Right lobe of liver (tissue), 6 donors: Measurements from ENCODE around the gene KCNH5. TPM values are rescaled to one million over a fixed set of nuclear protein-coding genes. Genes with fewer than 3 reads are reported as not detected.

Experiments
- ATAC-seq, 4 donors: fragments of 200-7000 bp; cut with Tn5 transposase; one replicate each; pipeline ENCODE4 v1.9.1; 2020; ENCODE audit warnings: mild to moderate bottlenecking in 4 of 4, moderate library complexity in 4 of 4
- DNase-seq, 3 donors: peaks; one replicate each; pipeline ENCODE4 v3.0.0-alpha.2; 2020
- H3K27ac ChIP-seq, 3 donors: fragments of 200-600 bp; one replicate each; pipeline ENCODE4 v1.8.0; 2022
- H3K27me3 ChIP-seq, 2 donors: fragments of 200-600 bp; one replicate each; pipeline ENCODE4 v1.8.0; 2022
- H3K36me3 ChIP-seq, 4 donors: fragments of 200-600 bp; sonication (generic) in 1 of 4; one replicate each; pipeline versions ENCODE4 v1.5.1 to v1.8.0; 2017 to 2022; ENCODE audit warnings: control low read depth in 1 of 4
- H3K4me1 ChIP-seq, 4 donors: fragments of 200-600 bp; sonication (generic) in 1 of 4; one replicate each; pipeline versions ENCODE4 v1.5.1 to v1.8.0; 2017 to 2022; ENCODE audit warnings: control low read depth in 1 of 4
- H3K4me3 ChIP-seq, 3 donors: fragments of 200-600 bp; one replicate each; pipeline ENCODE4 v1.8.0; 2022
- H3K9me3 ChIP-seq, 4 donors: fragments of 200-600 bp; sonication (generic) in 1 of 4; one replicate each; pipeline versions ENCODE4 v1.5.1 to v1.8.0; 2017 to 2022; ENCODE audit warnings: control low read depth in 1 of 4
- CTCF ChIP-seq, 4 donors: fragments of 200-600 bp in 3 of 4; fragments of 450-650 bp in 1 of 4; IDR thresholded peaks; one replicate each; pipeline versions ENCODE4 v1.5.1 to v1.8.0; 2016 to 2022; ENCODE audit warnings: antibody characterized with exemption in 4 of 4, mild to moderate bottlenecking in 2 of 4
- POLR2A ChIP-seq: fragments of 450-650 bp; IDR thresholded peaks from one replicate; pipeline ENCODE4 v1.6.1; 2017; ENCODE audit warnings: antibody characterized with exemption, mild to moderate bottlenecking
- WGBS: methylation state at CpG from one replicate; pipeline ENCODE4 v1.1.6; 2018; ENCODE audit warnings: low coverage, low lambda C conversion rate; ENCODE audit not compliant: insufficient coverage; ENCODE audit errors: missing lambda C conversion rate; 5-methylcytosine and 5-hydroxymethylcytosine counted together
- intact Hi-C, 2 donors: fragments of 100-400 bp; cut with DNase I; formaldehyde crosslinking; loops; one replicate each; pipeline versions ENCODE4 v1.11.2 to v1.14.1; 2022
- total RNA-seq, 6 experiments: library from RNA; depleted of rRNA in 2 of 6; stranded (reverse); fragments of >200 nt in 2 of 6; fragmentation: NEBNext Ultra II Directional in 3 of 6; extraction: Animal tissue kit (Norgen Biotek cat#: 25700) in 3 of 6; gene quantifications; one replicate each; pipeline versions ENCODE4 v1.1.0 to v1.2.4, GENCODE V29; 2016 to 2023
- donor health status: DM: no; HTN: yes; CAD: no.
- donor health status: DM: no; HTN: no; CAD: no.
- donor health status: DM: no; HTN: no; CAD: no.
- donor health status: DM: no; HTN: yes; CAD: no.
- donor health status: DM: no; HTN: yes; CAD: no.

The KCNH5 gene
- total RNA-seq, 6 experiments from 2014 or later: not detected

GRCh38 chr14:63032076-63032475 lies 13.2 kb downstream of the KCNH5 start:
- Histone ChIP-seq H3K4me3 (no peak overlapping the region), H3K9me3 (no peaks in the 10 kb centered on the region), H3K4me1 (no peaks in the 10 kb centered on the region), H3K27ac (no peak overlapping the region), H3K27me3 (no peaks in the 10 kb centered on the region), H3K36me3 (no peaks in the 10 kb centered on the region)
- ATAC-seq (no peak), DNase-seq (no peak)
- intact Hi-C loops: no loop called here
- TF ChIP-seq CTCF (IDR thresholded peaks at IDR 0.05) (no peak), POLR2A (no peak)
- 44% methylated on average over 8 of the region's 8 CpGs for WGBS

- 11% methylated on average over 1 of the region's 1 CpG for WGBS
These were observed 15.1 kb downstream of the KCNH5 start for GRCh38 chr14:63030113-63030512.

GRCh38 chr14:63027719-63028118 lies 17.5 kb downstream of the KCNH5 start:
- no peak overlapping the region for H3K4me3 ChIP-seq
- H3K4me1 ChIP-seq: no peaks in the 10 kb centered on the region
- DNase-seq: no peak
- 12% methylated on average over 1 of the region's 1 CpG for WGBS
- H3K27me3 ChIP-seq: peaks cover 0 to 5% of the 10 kb centered on the region in 2 donors
- no peaks in the 10 kb centered on the region for H3K36me3 ChIP-seq
- no peak for ATAC-seq
- H3K27ac ChIP-seq: no peak overlapping the region
- intact Hi-C loops: no loop called here
- H3K9me3 ChIP-seq: no peaks in the 10 kb centered on the region
- no peak for TF ChIP-seq POLR2A
- TF ChIP-seq CTCF (IDR thresholded peaks at IDR 0.05): no peak

More at GRCh38 chr14:63030113-63030512, 15.1 kb downstream of the KCNH5 start:
- DNase-seq: no peak
- Histone ChIP-seq H3K9me3 (no peaks in the 10 kb centered on the region), H3K4me3 (no peak overlapping the region), H3K27me3 (no peaks in the 10 kb centered on the region), H3K4me1 (no peaks in the 10 kb centered on the region), H3K36me3 (no peaks in the 10 kb centered on the region), H3K27ac (no peak overlapping the region)
- ATAC-seq: no peak
- TF ChIP-seq POLR2A (no peak), CTCF (IDR thresholded peaks at IDR 0.05) (no peak)
- intact Hi-C loops: no loop called here

GRCh38 chr14:63026491-63026890 lies 18.8 kb downstream of the KCNH5 start:
- ATAC-seq: no peak
- 51% methylated on average over 2 of the region's 2 CpGs for WGBS
- Histone ChIP-seq H3K27me3 (peaks cover 0 to 5% of the 10 kb centered on the region in 2 donors), H3K4me1 (no peaks in the 10 kb centered on the region), H3K4me3 (no peak overlapping the region), H3K27ac (no peak overlapping the region), H3K36me3 (no peaks in the 10 kb centered on the region), H3K9me3 (no peaks in the 10 kb centered on the region)
- intact Hi-C loops: no loop called here
- TF ChIP-seq POLR2A (no peak), CTCF (IDR thresholded peaks at IDR 0.05) (no peak)
- DNase-seq: no peak

- DNase-seq (no peak), ATAC-seq (no peak)
- Histone ChIP-seq H3K36me3 (no peaks in the 10 kb centered on the region), H3K27me3 (no peaks in the 10 kb centered on the region), H3K4me1 (no peaks in the 10 kb centered on the region), H3K9me3 (no peaks in the 10 kb centered on the region), H3K27ac (no peak overlapping the region), H3K4me3 (no peak overlapping the region)
- no peak for TF ChIP-seq CTCF (IDR thresholded peaks at IDR 0.05)
- no peak for TF ChIP-seq POLR2A
- 51% methylated on average over 4 of the region's 4 CpGs for WGBS
- intact Hi-C loops: no loop called here
These were observed 30.6 kb downstream of the KCNH5 start for GRCh38 chr14:63014621-63015020.
